K562 (cell line): ENCODE measurements around the gene AMY1A. TPM values are rescaled to one million over a fixed set of nuclear protein-coding genes. Genes with fewer than 3 reads are reported as not detected.
"Not testable (repeated sequence)": the region's sequence is repeated elsewhere in the genome, so short reads cannot be mapped to it uniquely, and the experiment has no call there.

Experiments
- ATAC-seq: fragments of 200-7000 bp; cut with Tn5 transposase; 3 replicates; pipeline ENCODE4 v1.9.1; 2020; ENCODE audit warnings: moderate library complexity
- BruUV-seq: library from RNA; stranded (reverse); fragments of 400-500 nt; replicated peaks from 2 replicates; lab custom pipeline; 2021; lab: Mats Ljungman, UMichigan
- CTCF ChIA-PET: fragments of 300-600 bp; formaldehyde crosslinking; extraction: SDS; loops from one replicate; lab custom pipeline; 2021; ENCODE audit warnings: low intra/inter-chr PET ratio; lab: Yijun Ruan, JAX
- POLR2A ChIA-PET: fragments of 300-600, 350-650 bp; sonication (Branson Sonifier 250); formaldehyde crosslinking; extraction: SDS; loops from one replicate; lab custom pipeline; 2021; ENCODE audit warnings: antibody characterized with exemption, inconsistent platforms; lab: Yijun Ruan, JAX
- DNase-seq, 4 experiments: peaks; one replicate each; pipeline versions ENCODE4 v3.0.0 to v3.0.0-alpha.2; 2011 to 2018; ENCODE audit warnings: low spot score in 3 of 4, mixed read lengths in 3 of 4; ENCODE audit errors: extremely low read depth in 1 of 4
- FAIRE-seq: peaks from 2 replicates; lab custom pipeline; 2011; peaks lifted over from hg19 to GRCh38; lab: Jason Lieb, UNC
- H2AFZ ChIP-seq: 2 replicates; pipeline ENCODE4 v1.6.0; 2011; ENCODE audit warnings: low read depth, low read length, control low read depth, inconsistent platforms
- H3K27ac ChIP-seq: fragments of 200-600 bp; 3 replicates; pipeline ENCODE4 v1.8.0; 2011; ENCODE audit warnings: low read depth, mild to moderate bottlenecking, control low read depth, inconsistent platforms, low read length, moderate library complexity, mixed read lengths; ENCODE audit errors: extremely low read depth
- H3K27me3 ChIP-seq, 2 experiments: fragments of 300-600 bp in 1 of 2; 2 replicates in 1 of 2; 3 replicates in 1 of 2; pipeline versions ENCODE4 v1.6.0 to v1.8.0; 2011; ENCODE audit warnings: inconsistent platforms in 2 of 2, low read length in 2 of 2, mild to moderate bottlenecking in 1 of 2, mixed read lengths in 1 of 2, moderate library complexity in 1 of 2; ENCODE audit not compliant: control insufficient read depth in 2 of 2, insufficient read depth in 2 of 2
- H3K36me3 ChIP-seq: fragments of 300-600 bp; 3 replicates; pipeline ENCODE4 v1.8.0; 2011; ENCODE audit warnings: mild to moderate bottlenecking, low read length, inconsistent platforms; ENCODE audit not compliant: control insufficient read depth, insufficient read depth
- H3K4me1 ChIP-seq, 2 experiments: fragments of 200-600 bp in 1 of 2; replicated peaks in 1 of 2; 2 replicates in 1 of 2; 3 replicates in 1 of 2; pipeline versions ENCODE4 v1.5.1 to v1.8.0; 2011; ENCODE audit warnings: inconsistent platforms in 2 of 2, low read length in 2 of 2, mild to moderate bottlenecking in 1 of 2, mixed read lengths in 1 of 2, moderate library complexity in 1 of 2; ENCODE audit not compliant: control insufficient read depth in 2 of 2, insufficient read depth in 2 of 2
- H3K4me2 ChIP-seq: 2 replicates; pipeline ENCODE4 v1.6.1; 2011; ENCODE audit warnings: low read length, control low read depth, inconsistent platforms, mixed read lengths; ENCODE audit not compliant: insufficient read depth
- H3K4me3 ChIP-seq: fragments of 200-600 bp; sonication (generic), shearing (Covaris generic); 2 replicates; pipeline ENCODE4 v1.5.1; 2016; ENCODE audit warnings: control low read depth, inconsistent platforms
- H3K79me2 ChIP-seq: fragments of 200-600 bp; 3 replicates; pipeline ENCODE4 v1.8.0; 2011; ENCODE audit warnings: low read length, inconsistent platforms; ENCODE audit not compliant: control insufficient read depth, insufficient read depth
- H3K9ac ChIP-seq, 2 experiments: 2 replicates each; pipeline versions ENCODE4 v1.6.0 to v1.6.1; 2011; ENCODE audit warnings: low read depth in 2 of 2, low read length in 2 of 2, control low read depth in 1 of 2, inconsistent platforms in 1 of 2, mild to moderate bottlenecking in 1 of 2, mixed read lengths in 1 of 2; ENCODE audit not compliant: insufficient read depth in 1 of 2
- H3K9me1 ChIP-seq: one replicate; pipeline ENCODE4 v1.6.0; 2011; ENCODE audit warnings: inconsistent platforms, mild to moderate bottlenecking, low read length, moderate library complexity; ENCODE audit not compliant: control insufficient read depth, insufficient read depth
- H3K9me3 ChIP-seq: replicated peaks from 2 replicates; pipeline ENCODE4 v1.5.1; 2011; ENCODE audit warnings: low read depth, low read length, inconsistent platforms; ENCODE audit not compliant: control insufficient read depth, insufficient read depth
- H4K20me1 ChIP-seq: replicated peaks from 2 replicates; pipeline ENCODE4 v1.6.1; 2011; ENCODE audit warnings: low read length, inconsistent platforms, mixed read lengths; ENCODE audit not compliant: control insufficient read depth, insufficient read depth
- WGBS: fragments of 100-300 bp; shearing (Covaris generic); methylation state at CpG from one replicate; pipeline ENCODE4 v1.1.6; 2016; ENCODE audit warnings: low coverage, mixed read lengths; ENCODE audit not compliant: insufficient coverage; ENCODE audit errors: missing lambda C conversion rate; 5-methylcytosine and 5-hydroxymethylcytosine counted together
- in situ Hi-C: fragments of 300-500 bp; cut with MboI; formaldehyde crosslinking; loops from 4 replicates; pipeline ENCODE4 v1.15.0; 2018; ENCODE audit warnings: inconsistent platforms, mixed read lengths
- intact Hi-C: fragments of 100-400 bp; cut with micrococcal nuclease; formaldehyde crosslinking; loops from 2 replicates; pipeline ENCODE4 v1.14.2; 2022
- polyA plus RNA-seq, 8 experiments: library from polyadenylated mRNA; depleted of rRNA in 4 of 8; stranded (reverse) in 5 of 8; unstranded in 3 of 8; fragments of >200 nt; fragmentation: Nextera tagmentation in 2 of 8; fragmentation: Illumina TruSeq in 1 of 8; extraction: Ambion mirVana in 2 of 8; extraction: Trizol in 1 of 8; gene quantifications; 2 replicates each; pipeline versions ENCODE4 v1.2.1 to v1.2.3, GENCODE V29; 2011 to 2014; ENCODE audit warnings: inconsistent platforms in 1 of 8, missing spikeins in 1 of 8
- total RNA-seq, 7 experiments: library from RNA; depleted of rRNA in 6 of 7; stranded (reverse); fragments of >200 nt in 6 of 7; fragmentation: Illumina TruSeq in 2 of 7; extraction: Trizol in 2 of 7; gene quantifications; 2 replicates each; pipeline versions ENCODE4 v1.2.1 to v1.2.3, GENCODE V29; 2011 to 2021; ENCODE audit warnings: low replicate concordance in 1 of 7

AMY1A gene
- total and polyA plus RNA-seq, 9 of the 15 experiments (the other 6 are each of a cell fraction or from before 2014, with no cell fraction given), result 0.33 TPM; not detected in 8

DNA sequence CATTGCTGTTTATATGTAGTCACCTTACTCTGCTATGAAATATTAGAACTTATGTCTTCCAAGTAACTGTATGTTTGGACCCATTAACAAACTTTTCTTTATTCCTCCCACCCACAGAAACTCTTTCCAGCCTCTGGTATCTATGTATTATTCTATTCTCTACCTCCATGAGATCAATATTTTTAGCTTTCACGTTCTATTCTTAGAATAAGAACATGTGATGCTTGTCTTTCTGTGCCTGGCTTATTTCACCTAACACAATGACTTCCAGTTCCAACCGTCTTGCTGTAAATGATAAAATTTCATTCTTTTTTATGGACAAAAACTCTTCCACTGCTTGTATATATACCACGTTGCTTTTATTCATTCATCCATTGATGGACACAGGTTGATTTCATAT lies 14.4 kb upstream of the AMY1A start:
- BruUV-seq, H2AFZ ChIP-seq, H3K27me3 ChIP-seq, H3K9ac ChIP-seq, H3K9me3 ChIP-seq, intact Hi-C loops, H3K27ac ChIP-seq, H3K4me3 ChIP-seq, H3K36me3 ChIP-seq, DNase-seq, H4K20me1 ChIP-seq, FAIRE-seq, H3K79me2 ChIP-seq, POLR2A ChIA-PET, H3K4me2 ChIP-seq, H3K4me1 ChIP-seq, H3K9me1 ChIP-seq, in situ Hi-C loops, CTCF ChIA-PET, ATAC-seq: not testable (repeated sequence)
- WGBS, result no CpG with 5 or more reads among the region's 3 CpGs

GRCh38 chr1:103643908-103644307 lies 11.7 kb upstream of the AMY1A start:
- H3K9ac ChIP-seq, H3K36me3 ChIP-seq, H3K4me3 ChIP-seq, H3K27ac ChIP-seq, intact Hi-C loops, H3K27me3 ChIP-seq, DNase-seq, H2AFZ ChIP-seq, POLR2A ChIA-PET, H4K20me1 ChIP-seq, FAIRE-seq, BruUV-seq, in situ Hi-C loops, CTCF ChIA-PET, ATAC-seq, H3K4me1 ChIP-seq, H3K79me2 ChIP-seq, H3K9me3 ChIP-seq, H3K4me2 ChIP-seq, H3K9me1 ChIP-seq: not testable (repeated sequence)
- WGBS, result no CpG with 5 or more reads among the region's 3 CpGs

DNA sequence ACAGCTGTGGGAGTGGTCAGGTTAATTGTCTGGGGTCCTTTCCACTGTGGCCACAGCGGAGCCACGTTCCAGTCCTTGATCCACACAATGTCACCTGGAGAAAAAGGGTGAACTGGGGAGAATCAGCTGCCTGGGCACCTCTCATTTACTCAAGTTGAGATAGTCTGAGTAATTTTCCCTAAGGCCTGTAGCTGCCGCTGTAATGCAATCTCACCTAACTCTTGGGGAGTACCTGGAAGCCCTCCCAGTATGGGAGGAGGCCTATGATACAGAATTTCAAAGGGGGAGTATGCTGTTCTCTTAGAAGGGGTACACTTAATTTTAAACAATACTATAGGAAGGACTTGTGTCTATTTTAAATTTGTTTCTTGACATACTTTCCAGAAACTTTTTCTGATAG lies 5.3 kb upstream of the AMY1A start:
- POLR2A ChIA-PET, FAIRE-seq, H3K27ac ChIP-seq, H3K9me3 ChIP-seq, H4K20me1 ChIP-seq, H3K4me2 ChIP-seq, H3K9ac ChIP-seq, H3K79me2 ChIP-seq, in situ Hi-C loops, ATAC-seq, intact Hi-C loops, CTCF ChIA-PET, H3K9me1 ChIP-seq, H3K36me3 ChIP-seq, H3K4me1 ChIP-seq, H3K27me3 ChIP-seq, H2AFZ ChIP-seq, BruUV-seq, H3K4me3 ChIP-seq, DNase-seq: not testable (repeated sequence)
- no CpG with 5 or more reads among the region's 3 CpGs for WGBS

- H2AFZ ChIP-seq, H3K27ac ChIP-seq, H3K36me3 ChIP-seq, in situ Hi-C loops, intact Hi-C loops, DNase-seq, H3K9me1 ChIP-seq, H3K4me2 ChIP-seq, H3K4me3 ChIP-seq, ATAC-seq, H3K27me3 ChIP-seq, H4K20me1 ChIP-seq, BruUV-seq, POLR2A ChIA-PET, H3K4me1 ChIP-seq, CTCF ChIA-PET, H3K9me3 ChIP-seq, FAIRE-seq, H3K79me2 ChIP-seq, H3K9ac ChIP-seq: not testable (repeated sequence)
- no CpG with 5 or more reads among the region's 4 CpGs for WGBS
These were observed 4.7 kb upstream of the AMY1A start for GRCh38 chr1:103650889-103651288.
